ENCODE measurements around the gene IL36A. TPM values are rescaled to one million over a fixed set of nuclear protein-coding genes. Genes with fewer than 3 reads are reported as not detected.

IL36A gene, protein sequence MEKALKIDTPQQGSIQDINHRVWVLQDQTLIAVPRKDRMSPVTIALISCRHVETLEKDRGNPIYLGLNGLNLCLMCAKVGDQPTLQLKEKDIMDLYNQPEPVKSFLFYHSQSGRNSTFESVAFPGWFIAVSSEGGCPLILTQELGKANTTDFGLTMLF
- not detected for polyA plus RNA-seq (ENCODE audit: insufficient read length in 4 of 4)

DNA sequence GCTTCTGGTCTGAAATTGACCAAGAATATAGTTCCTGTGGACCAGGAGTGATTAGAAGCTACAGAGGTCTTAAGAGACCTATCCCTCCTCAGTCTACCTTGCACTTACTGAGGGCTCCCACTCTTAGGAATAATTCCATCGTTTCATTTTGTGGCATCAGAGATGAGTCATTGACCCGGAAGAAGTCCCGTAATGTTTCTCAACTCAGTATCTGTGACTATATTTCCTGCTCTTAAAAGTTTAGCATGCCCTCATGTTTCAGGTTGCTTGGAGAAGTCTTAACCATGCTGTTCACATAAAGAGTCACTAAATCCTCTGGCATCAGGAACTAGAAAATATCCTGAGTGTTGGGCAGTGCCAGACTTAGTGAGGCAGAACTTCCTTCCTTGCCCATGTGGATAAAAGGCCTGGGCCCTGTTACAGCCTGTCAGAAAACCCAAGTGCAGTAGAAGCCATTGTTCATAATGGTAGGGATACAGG, at the start of gene IL36A:
TSS of gene IL36A (plus strand) at position 430 of the 480 bp plus-strand sequence. CDS start 413 bp downstream, outside the sequence.
- no peak for DNase-seq (ENCODE audit: low read depth in 4 of 4, low spot score in 2 of 4)

DNA sequence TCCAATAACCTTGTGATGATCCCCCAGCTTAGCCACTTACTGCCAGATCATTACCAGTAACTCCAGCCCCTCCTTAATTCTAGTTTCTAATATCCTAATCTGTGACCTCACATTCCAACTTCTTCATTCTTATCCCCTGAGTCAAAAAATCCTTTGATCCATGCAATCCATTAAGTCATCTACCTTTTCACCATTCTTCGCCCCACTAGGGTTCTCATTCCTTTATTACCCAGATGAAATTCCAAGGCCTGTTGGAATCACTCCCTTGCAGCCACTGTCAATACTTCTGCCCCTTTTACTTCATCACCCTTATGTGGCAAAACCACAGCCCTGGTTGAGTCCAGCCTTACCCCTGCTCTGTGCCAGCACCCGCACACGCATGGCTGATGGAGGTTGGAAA, 47.7 kb upstream of the IL36A start:
- DNase-seq (ENCODE audit: low read depth in 4 of 4, low spot score in 2 of 4) = no peak

DNA sequence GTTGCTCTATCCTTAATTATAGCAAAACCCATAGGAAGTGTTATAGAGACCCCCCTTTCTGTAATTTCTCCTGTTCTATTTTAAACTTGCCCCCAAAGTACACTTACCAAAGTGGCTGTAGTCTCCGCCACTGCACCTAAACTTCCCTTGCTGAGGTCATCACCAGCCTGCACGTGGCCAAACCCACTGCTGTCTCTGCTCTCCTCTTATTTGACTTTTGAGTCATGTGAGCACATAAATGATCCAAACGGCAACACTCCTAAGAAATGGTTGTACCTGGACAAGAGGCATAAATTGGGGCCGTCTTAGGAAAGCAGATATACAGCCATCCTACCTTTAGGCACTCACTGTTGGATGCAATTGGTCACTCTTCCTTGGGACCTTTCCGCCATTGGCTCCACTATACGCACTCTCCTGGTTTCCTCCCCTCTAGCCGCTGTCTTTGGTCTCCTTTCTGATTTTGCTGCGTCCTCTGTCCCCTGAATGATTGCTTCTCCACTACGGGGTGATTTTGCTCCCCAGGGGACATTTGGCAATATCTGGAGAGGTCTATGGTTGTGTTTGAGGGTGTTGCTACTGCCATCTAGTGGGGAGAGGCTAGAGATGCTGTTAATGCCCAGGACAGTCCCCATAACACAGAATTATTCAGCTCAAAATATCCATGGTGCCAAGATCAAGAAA, 46.7 kb upstream of the IL36A start:
- DNase-seq (ENCODE audit: low read depth in 4 of 4, low spot score in 2 of 4) = peak; percentile 5 to 39 (median 8)

DNA sequence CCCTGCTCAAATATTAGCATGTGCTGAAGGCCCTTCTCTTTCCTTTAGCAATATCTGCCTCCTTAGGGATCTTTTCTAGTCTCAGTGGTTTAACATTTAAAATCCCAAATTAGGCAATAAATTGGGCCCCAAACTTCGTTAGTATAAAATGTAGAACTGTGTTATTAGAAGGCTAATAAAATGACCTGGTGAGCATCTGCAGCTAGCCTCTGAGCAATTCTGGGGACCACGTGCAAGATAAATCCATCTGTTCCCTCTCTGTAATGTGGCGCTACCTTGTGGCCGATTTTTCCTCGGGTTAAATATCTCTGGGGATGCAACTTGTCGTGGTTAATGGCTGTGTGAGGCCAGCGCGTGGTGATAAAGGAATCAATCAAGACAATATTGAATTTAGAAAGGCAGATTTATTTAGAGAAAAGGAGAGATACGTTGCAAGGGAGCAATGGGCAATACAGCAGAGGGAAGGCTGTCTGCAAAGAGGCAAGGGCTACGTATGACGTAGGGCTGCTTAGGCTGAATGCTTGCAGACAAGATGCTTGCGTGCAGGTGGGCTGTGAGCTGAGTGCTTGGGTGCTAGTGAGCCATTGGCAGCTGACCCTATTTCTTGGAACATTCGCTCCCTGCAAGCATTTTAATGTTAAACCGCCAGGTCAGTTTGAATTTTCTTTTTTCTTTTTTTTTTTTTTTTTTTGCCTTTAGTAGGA, 46.0 kb upstream of the IL36A start:
- DNase-seq (ENCODE audit: low read depth in 4 of 4, low spot score in 2 of 4) = no peak

DNA sequence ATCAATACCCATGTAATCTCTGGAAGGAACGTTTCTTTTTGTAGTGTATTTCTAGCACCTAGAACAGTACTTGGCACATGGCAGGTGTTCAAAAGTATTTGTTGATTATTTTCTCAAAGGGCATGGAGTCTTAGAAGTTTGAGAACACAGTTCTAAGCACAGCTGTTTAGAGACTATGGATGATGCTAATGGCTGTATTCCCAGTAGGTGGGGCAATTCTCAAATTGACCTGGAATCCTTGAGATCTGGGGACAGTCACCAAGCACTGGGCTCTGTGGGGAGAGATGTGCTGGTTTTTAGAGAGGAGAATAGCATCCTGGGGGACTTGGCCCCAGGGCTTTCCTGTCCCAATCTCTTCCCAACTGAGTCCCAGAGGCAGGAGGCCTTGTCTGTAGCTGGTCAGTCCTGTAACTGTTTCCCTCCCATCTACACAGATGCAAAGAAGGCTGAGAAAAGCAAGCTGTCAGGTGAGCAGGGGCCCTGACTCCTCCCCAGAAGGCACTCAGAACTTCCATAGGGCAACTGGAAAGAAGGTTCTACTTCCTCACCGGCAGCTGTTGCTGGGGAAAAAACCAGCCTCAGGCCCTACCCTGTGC, 44.9 kb upstream of the IL36A start:
- DNase-seq (ENCODE audit: low read depth in 4 of 4, low spot score in 2 of 4) = no peak

DNA sequence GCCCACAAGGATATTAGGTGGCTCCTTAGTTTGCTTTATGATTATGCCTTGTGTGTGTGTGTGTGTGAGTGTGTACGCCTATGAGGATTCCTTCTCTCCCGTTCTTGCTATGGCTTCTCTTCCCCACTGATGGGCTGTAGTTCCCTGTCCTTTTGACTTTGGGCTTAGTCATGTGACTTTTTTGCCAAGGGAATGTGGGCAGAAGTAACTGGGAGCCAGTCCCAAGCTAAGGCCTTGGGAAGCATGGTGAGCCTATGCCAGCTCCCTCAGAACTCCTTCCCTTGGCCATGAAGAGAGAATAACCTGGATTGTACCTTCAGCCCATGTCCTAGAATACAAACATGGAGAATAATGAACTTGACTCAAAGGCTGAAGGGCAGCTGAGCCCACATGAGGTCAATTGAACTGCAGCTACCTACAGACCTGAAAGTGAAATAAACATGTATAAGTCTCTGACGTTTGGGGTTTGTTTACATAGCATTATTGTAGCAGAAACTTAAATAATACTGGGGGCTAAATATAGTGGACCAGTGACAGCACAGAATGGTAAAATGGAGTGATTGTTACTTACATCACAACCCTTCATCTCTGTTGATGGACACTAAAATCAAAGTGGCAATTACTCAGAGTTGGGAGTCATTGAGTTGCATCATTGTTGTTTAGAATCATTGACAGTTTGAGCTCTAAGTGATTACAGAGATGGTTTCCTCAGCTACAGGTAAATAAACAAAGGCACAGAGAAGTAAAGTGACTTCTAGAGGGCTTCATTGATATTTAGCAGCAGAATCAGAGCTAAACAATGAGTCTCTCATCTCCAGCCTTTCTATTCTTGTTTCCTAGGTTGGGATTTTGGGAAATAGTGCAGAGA, 42.7 kb upstream of the IL36A start:
- no peak for DNase-seq (ENCODE audit: low read depth in 4 of 4, low spot score in 2 of 4)

DNA sequence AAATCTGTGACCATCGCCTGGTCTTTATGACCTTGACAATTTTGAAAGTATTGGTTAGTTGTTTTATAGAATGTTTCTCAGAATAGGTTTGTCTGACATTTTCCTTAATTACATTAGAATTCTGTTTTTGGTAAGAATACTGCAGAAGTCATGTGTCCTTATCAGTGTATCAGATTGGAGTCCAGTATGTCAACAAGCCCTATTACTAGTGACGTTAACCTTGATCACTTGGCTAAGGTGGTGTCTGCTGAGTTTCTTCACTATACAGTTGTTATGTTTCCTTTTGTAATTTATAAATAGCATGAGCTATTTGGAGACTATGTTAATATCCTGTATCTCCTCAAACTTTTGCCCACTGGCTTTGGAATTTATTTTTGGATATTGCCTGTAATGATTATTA, 38.2 kb upstream of the IL36A start:
- no peak for DNase-seq (ENCODE audit: low read depth in 4 of 4, low spot score in 2 of 4)

DNA sequence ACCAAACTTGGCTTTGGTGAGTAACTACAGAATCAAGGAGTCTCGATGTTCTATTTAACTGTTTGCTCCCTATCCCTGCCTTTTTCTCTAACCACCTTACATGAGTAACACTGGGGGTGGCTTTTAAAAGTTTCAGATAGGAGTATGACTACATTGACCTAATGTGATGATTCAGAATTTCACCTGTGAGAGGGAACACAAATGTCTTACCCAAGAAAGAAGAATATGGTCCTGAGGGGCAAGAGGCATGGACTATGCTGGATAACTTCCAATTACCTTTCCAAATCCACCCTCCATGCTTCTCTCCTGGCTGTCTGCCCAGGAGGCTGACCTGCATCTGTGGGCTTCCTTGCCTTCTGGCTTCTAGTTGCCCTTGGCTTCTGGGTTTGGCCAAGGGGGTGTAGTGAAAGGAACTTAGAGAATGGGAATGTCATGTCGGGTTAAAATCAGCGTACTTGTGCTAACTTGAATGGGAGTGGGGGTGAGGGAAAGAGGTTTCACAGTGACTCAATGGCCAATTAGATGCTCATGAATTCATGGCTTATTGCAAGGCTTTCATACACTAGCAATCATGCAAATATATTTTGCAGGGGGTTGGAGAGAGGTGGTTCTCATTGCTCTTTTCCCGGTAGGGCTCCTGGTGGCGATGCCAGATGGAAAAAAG, 32.7 kb upstream of the IL36A start:
- no peak for DNase-seq (ENCODE audit: low read depth in 4 of 4, low spot score in 2 of 4)

DNA sequence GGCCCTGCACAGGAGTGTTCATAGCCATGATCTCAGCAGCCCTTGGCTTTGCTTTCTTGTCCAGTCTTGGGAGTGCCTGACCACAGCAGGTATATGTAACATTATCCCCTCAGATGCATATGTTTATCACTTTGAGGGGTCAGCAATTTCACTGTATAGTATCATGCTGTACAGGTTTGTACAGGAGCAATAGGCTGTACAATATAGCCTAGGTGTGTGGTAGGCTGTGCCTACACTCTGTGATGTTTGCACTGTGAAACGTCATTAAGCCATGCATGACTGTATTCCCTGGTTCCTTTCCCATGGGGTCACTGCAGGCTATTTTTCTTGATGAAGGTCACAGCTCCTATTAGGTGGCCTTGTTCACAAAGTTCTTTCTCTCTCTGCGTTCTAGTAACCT, 32.1 kb upstream of the IL36A start:
- no peak for DNase-seq (ENCODE audit: low read depth in 4 of 4, low spot score in 2 of 4)

DNA sequence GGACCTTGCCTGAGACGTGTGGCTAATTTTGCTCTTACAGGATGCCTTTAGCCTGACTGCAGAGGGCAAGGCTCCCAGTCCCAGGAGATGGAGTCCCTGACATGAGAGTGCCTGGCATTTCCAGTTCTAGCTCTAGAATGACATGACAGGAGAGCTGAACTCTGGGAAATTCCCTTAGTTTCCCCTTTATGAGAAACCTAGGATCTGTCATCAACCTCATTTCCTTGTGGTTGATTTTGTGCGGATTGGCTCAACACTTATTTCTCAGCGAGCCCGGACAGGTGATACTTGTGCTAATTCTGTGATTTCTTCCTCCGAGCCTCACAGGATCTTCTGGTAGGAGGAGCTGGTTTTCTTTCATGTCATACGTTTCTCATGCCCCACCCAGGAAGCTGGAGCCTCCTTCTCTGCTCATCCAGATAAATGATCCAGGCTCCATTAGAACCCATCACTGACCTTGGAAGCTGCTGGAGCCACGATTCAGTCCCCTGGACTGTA, 27.7 kb upstream of the IL36A start, which contains the start of gene IL36G:
TSS of gene IL36G (plus strand) at position 448 of the 498 bp plus-strand sequence. CDS start 633 bp downstream, outside the sequence.
- no peak for DNase-seq (ENCODE audit: low read depth in 4 of 4, low spot score in 2 of 4)

DNA sequence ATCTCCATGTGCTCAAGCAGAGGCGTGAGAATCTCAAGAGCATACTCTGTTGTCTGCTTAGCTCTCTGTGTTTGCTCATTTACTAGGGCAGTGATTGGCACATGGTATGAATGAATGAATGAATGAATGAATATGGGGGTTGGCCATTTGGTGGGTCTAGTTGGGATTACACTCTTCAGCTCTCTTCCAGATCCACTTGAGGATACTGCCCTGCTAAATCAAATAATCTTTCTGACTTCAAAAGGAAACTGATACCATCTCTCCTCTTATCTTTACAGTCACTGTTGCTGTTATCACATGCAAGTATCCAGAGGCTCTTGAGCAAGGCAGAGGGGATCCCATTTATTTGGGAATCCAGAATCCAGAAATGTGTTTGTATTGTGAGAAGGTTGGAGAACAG, 25.5 kb upstream of the IL36A start:
- no peak for DNase-seq (ENCODE audit: low read depth in 4 of 4, low spot score in 2 of 4)

DNA sequence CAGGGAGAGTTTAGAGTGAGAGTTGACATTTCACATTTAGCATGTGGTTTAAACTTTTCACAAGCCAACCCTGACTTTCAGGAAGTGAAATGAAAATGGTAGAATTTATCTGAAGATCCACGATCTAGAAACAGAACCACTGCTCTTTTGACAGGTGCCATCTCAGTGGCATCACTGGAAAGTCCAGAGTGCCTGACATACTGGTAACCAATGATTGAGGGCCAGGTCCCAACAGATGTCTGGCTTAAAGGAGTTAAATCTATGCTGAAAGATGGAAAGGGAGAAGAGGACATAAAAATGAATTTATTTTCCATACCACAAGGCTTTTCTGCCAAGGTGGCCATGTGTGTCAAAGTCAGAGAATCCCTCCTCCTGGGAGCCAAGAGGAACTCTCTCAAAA, 24.7 kb upstream of the IL36A start:
- no peak for DNase-seq (ENCODE audit: low read depth in 4 of 4, low spot score in 2 of 4)

DNA sequence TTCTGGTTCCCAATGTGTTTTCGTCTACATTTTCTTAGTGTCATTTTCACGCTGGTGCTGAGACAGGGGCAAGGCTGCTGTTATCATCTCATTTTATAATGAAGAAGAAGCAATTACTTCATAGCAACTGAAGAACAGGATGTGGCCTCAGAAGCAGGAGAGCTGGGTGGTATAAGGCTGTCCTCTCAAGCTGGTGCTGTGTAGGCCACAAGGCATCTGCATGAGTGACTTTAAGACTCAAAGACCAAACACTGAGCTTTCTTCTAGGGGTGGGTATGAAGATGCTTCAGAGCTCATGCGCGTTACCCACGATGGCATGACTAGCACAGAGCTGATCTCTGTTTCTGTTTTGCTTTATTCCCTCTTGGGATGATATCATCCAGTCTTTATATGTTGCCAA, 20.2 kb upstream of the IL36A start:
- no peak for DNase-seq (ENCODE audit: low read depth in 4 of 4, low spot score in 2 of 4)

DNA sequence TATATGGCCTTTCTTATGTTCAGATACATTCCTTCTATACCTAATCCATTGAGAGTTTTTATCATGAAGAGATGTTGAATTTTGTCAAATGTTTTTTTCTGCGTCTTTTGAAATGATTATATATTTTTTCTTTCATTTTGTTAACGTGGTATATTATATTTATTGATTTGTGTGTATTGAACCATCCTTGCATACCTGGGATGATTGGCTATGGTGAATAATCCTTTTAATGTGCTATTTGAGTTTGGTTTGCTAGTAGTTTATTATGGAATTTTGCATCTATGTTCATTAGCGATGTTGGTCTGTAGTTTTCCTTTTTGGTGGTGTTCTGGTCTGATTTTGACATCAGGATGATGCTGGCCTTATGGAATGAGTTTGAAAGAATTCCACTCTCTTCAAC, 15.6 kb upstream of the IL36A start:
- no peak for DNase-seq (ENCODE audit: low read depth in 4 of 4, low spot score in 2 of 4)

DNA sequence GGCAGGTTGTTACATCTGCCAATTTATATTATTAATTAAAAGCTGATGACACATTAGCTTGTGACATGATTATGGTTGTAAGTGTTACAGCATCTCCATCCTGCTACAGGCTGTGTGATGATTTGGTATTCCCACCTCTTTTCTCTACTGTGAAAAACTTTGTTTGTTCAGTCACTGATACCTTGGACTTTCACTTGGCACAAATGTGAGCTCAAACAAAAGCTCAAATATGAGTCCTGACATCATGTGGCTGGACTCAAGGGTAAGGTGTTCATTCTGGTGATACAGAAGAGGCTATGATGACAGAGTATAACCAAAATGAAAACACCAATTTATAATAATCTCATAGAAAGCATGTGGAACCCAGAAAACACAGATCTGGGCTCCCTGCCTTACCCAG, 11.4 kb upstream of the IL36A start:
- no peak for DNase-seq (ENCODE audit: low read depth in 4 of 4, low spot score in 2 of 4)

DNA sequence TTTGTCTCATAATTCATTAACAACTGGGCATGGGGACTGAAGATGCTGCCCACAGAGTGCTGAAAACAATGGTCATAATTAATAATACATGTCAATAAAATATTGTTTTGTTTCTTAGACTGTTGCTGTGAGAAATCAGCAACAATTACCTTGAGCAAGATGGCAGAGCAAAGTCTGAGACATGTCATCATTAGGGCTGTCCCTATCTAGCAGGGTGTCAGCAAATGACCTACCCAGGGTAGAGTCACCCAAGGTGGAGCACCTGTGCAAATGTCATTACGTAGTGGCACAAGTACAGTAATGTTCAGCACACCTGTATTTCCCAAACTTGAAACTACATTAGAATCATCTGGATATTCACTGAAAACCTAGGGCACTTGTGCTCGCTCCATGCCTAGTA, 10.6 kb upstream of the IL36A start:
- DNase-seq (ENCODE audit: low read depth in 4 of 4, low spot score in 2 of 4) = no peak

DNA sequence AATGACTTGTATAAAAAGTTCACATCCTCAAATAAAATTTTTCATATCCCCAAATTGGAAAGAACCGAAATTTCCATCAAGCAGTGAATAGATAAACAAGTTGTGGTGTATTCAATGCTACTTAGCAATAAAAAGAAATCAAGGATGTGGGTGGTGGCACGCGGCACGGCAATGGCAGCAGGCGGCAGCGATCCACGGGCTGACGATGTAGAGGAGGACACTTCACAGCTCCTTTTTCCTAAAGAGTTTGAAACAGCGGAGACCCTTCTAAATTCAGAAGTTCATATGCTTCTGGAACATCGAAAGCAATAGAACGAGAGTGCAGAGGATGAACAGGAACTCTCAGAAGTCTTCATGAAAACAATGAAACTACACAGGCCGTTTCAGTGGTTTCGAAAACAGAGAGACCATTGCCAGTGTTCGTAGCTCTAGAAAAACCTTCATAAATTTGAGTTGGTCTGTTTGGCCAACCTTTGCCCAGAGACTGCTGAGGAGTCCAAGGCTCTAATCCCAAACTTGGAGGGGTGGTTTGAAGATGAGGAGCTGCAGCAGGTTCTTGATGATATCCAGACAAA, 9.8 kb upstream of the IL36A start:
- no peak for DNase-seq (ENCODE audit: low read depth in 4 of 4, low spot score in 2 of 4)

DNA sequence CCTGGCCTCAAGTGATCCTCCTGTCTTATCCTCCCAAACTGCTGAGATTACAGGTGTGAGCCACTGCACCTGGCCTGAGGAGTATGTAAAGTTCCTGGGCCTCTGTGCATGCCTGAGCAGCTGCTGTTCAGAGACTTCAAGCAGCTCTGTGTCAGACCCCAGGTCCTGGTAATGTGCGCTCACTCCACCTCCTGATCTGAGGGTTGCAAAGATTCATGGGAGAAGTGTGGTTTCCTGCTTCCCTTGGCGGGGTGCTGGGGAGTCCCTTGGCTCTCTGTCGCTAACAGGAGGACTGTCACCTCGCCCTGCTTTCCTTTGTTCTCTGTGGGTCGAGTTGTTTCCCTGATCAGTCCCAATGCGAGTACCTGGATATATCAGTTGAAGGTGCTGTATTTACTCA, 8.6 kb upstream of the IL36A start:
- no peak for DNase-seq (ENCODE audit: low read depth in 4 of 4, low spot score in 2 of 4)

DNA sequence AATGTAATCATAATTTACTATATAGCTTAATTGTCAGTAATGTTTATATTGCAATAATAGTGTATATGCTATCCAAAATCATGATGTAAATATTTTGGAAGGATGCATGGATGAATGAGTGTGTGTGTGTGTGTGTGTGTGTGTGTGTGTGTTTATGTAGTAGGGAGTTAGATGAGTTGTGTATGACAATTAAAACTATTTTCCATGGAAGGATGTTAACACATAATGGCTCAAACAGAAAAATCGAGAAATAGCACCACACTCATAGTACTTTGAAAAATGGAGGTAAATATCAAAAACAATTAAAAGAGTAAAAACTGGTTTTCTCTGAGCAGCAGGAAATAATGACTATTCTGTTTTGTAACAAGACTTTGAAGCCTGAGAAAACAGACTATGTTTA, 8.1 kb upstream of the IL36A start:
- DNase-seq (ENCODE audit: low read depth in 4 of 4, low spot score in 2 of 4) = no peak
